HUES6 (cell line): ENCODE data around the gene CAV2.

Experiments
- H3K27ac ChIP-seq: 2 replicates; pipeline ENCODE4 v1.7.0; 2013; ENCODE audit warnings: low read depth, mild to moderate bottlenecking, low read length, inconsistent platforms
- H3K27me3 ChIP-seq: 2 replicates; pipeline ENCODE4 v1.6.1; 2013; ENCODE audit warnings: low read length; ENCODE audit not compliant: control insufficient read depth, insufficient read depth
- H3K36me3 ChIP-seq: 2 replicates; pipeline ENCODE4 v1.6.1; 2013; ENCODE audit warnings: low read length; ENCODE audit not compliant: control insufficient read depth, insufficient read depth
- H3K4me1 ChIP-seq: 2 replicates; pipeline ENCODE4 v1.6.1; 2013; ENCODE audit warnings: low read length; ENCODE audit not compliant: control insufficient read depth, insufficient read depth
- H3K4me3 ChIP-seq: 2 replicates; pipeline ENCODE4 v1.5.1; 2013; ENCODE audit warnings: low read depth, low read length
- H3K9ac ChIP-seq: one replicate; pipeline ENCODE4 v1.6.1; 2013; ENCODE audit warnings: mild to moderate bottlenecking, low read length
- H3K9me3 ChIP-seq: 2 replicates; pipeline ENCODE4 v1.6.1; 2013; ENCODE audit warnings: low read depth, low read length; ENCODE audit not compliant: control insufficient read depth, insufficient read depth

CAV2 gene, protein sequence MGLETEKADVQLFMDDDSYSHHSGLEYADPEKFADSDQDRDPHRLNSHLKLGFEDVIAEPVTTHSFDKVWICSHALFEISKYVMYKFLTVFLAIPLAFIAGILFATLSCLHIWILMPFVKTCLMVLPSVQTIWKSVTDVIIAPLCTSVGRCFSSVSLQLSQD

DNA sequence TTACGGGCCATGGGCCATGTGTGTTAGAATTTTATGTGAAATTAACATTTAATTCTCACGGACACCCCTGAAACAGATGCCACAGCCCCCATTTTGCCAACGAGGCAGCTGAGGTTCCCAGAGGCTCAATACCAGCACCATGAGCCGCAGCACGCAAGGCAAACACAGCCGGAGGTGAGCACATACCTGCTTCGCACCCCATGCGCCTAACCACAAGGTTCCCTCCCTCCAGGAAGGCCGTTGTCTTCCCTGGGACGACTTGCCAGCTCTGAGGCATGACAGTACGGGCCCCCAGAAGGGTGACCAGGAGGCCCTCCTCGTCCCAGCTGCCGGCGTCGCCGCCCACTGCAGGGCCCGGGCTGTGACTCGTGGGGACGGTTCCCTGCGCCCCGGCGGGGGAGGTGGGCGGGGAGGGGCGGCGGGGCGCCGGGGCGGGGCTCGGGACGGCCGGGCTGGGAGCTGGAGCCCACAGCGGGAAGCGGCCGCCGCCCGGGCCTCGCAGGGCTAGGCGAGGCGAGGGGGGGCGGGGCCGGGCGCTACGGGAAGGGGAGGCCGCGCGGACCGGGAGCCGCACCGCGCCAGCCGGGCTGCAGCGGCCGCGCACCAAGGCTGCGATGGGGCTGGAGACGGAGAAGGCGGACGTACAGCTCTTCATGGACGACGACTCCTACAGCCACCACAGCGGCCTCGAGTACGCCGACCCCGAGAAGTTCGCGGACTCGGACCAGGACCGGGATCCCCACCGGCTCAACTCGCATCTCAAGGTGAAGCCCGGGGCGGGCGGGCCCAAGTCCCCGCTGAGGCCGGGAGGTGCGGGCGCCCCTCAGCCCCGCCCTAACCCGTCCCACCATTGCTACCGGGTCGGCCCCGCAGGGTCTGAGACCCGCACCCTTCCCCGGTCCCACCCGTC is at the start of gene CAV2:
CAV2 (plus strand) TSS at position 571 of the 910 bp plus-strand sequence; CDS start at position 615, 44 bp downstream.
- peaks cover 25% of the 10 kb centered on the region for H3K27me3 ChIP-seq
- H3K9ac ChIP-seq: peak within 1 kb of the TSS; percentile 74
- H3K27ac ChIP-seq: peak within 1 kb of the TSS; percentile 51; the same call in 1 of the 2 replicates
- H3K9me3 ChIP-seq: peaks cover 2% of the 10 kb centered on the region; the same call in 1 of the 2 replicates
- peaks cover 22% of the 10 kb centered on the region for H3K4me1 ChIP-seq
- peak within 1 kb of the TSS; percentile 75 for H3K4me3 ChIP-seq
- H3K36me3 ChIP-seq: no peaks in the 10 kb centered on the region

DNA sequence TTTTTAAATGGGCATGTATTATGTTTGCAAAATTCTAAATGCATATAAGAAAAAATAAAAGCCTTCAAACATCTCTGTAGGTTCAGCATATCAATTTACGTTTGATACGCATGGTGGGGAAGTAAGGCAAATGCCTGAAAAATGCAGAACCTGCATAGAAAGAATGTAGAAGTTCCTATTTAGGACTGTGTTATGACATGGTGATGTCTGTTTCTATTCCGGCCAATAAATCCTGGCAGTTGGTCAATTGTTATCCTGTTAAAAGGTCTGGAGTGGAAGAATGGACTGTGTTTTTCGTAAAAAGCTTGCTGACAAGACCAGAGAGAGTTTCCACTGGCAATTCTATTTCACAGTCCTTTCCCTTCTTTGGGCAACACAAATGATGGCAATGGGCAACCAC is 49.6 kb upstream of the CAV2 start:
- Histone ChIP-seq H3K9me3 (no peaks in the 10 kb centered on the region), H3K27me3 (no peaks in the 10 kb centered on the region), H3K27ac (no peak overlapping the region), H3K9ac (no peak overlapping the region), H3K4me3 (no peak overlapping the region), H3K4me1 (peaks cover 9% of the 10 kb centered on the region; the same call in 1 of the 2 replicates), H3K36me3 (no peaks in the 10 kb centered on the region)

DNA sequence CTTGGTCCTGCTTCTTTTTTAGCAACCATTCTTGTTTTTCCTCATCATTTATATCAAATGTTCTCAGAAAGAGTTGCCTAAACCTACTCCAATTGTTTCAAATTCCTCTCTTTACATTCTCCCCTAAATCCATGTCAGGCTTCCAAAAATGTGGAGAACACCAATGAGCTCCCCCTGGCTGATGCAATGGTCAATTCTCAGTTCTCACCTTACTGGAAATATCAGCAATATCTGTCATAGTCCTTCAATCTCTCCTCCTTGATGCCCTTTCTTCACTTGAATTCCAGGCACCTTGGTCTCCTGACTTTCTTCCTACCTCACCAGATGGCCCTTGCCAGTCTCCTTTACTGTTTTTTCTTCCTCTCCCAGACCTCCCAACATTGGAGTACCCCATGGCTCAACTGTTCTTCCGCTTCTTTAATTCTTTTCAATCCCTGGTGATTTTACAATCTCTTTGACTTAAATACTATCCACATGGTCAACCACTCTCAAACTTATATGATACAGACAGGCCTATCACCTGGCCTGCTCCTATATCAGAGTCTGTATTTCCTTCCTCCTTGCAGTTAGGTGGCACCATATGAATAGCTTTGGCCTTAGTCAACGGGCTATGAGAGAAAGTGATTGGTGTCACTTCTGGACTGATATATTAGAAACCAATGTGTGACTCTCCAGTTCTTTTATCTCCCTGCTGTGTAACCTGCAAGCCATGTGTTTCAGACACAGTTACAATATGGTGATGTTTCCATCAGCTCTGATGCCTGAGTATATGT is 47.4 kb upstream of the CAV2 start:
- Histone ChIP-seq H3K4me3 (no peak overlapping the region), H3K4me1 (0 out of 2 replicates have a peak, but pooled peaks cover 3% of the 10 kb centered on the region), H3K27me3 (no peaks in the 10 kb centered on the region), H3K9me3 (no peaks in the 10 kb centered on the region), H3K36me3 (no peaks in the 10 kb centered on the region), H3K9ac (no peak overlapping the region), H3K27ac (no peak overlapping the region)

DNA sequence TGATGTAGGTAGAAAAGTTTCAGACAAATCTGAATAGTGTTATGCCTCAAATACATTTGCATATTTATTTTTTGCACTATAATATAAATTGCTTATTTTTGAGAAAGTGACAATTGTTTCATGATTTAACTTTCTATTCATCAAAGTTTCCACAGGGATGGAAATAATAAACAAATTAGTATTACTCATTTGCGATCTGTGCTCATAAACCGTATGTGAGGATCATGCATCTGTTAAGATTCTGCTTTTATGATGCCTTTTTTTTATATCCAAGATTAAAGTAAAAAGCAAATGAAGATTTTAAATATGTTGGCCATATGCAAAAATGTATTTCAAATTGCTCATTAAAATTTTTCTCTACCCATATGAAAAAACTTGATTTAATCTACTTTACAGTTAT is 45.2 kb upstream of the CAV2 start:
- 0 out of 2 replicates have a peak, but pooled peaks cover under 1% of the 10 kb centered on the region for H3K4me1 ChIP-seq
- no peak overlapping the region for H3K4me3 ChIP-seq
- no peaks in the 10 kb centered on the region for H3K27me3 ChIP-seq
- H3K36me3 ChIP-seq: no peaks in the 10 kb centered on the region
- no peaks in the 10 kb centered on the region for H3K9me3 ChIP-seq
- H3K9ac ChIP-seq: no peak overlapping the region
- no peak overlapping the region for H3K27ac ChIP-seq

DNA sequence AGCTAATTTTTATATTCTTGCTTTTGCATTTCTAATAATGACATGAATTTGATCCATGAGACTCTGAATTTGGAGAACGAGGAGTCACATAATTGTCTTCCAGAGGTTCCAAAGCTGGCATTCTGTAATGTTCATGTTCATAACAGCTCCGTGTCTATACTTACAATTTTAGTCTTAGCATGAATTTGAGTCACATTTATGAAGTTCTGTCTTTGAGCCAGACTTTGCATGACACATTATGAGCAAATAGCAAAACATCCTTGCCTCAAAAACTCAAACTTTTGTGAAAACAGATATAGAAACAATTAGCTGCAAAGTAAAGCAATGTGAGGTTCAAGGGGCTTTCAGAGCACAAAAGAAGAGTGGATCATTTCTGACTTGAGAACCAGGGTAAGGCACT is 44.5 kb upstream of the CAV2 start:
- H3K9ac ChIP-seq: no peak overlapping the region
- no peaks in the 10 kb centered on the region for H3K27me3 ChIP-seq
- no peak overlapping the region for H3K27ac ChIP-seq

DNA sequence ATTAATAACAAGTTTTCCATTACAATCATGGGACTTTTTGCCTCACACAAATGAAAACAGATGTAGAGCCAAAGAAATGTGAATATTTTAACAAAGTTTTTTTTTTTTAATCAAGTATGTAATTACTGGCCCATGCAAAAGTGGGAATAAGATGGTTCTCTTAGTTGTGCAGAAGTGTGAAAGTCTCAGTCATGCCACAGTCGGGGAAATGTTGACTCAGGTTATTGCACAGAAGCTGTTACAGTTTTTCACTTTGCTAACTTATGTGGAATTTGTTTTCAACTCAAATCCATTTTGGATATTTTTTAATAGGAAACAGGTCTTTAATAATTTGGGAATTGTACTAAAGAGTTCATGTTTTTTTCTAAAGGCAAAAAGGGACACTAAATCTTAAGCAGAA is 44.0 kb upstream of the CAV2 start:
- no peak overlapping the region for H3K4me3 ChIP-seq
- no peak overlapping the region for H3K9ac ChIP-seq
- no peaks in the 10 kb centered on the region for H3K4me1 ChIP-seq
- no peaks in the 10 kb centered on the region for H3K27me3 ChIP-seq
- no peaks in the 10 kb centered on the region for H3K36me3 ChIP-seq
- H3K9me3 ChIP-seq: no peaks in the 10 kb centered on the region
- H3K27ac ChIP-seq: no peak overlapping the region

More for the DNA sequence above, 44.5 kb upstream of the CAV2 start:
- no peaks in the 10 kb centered on the region for H3K9me3 ChIP-seq
- H3K4me3 ChIP-seq: no peak overlapping the region
- H3K36me3 ChIP-seq: no peaks in the 10 kb centered on the region
- no peaks in the 10 kb centered on the region for H3K4me1 ChIP-seq

DNA sequence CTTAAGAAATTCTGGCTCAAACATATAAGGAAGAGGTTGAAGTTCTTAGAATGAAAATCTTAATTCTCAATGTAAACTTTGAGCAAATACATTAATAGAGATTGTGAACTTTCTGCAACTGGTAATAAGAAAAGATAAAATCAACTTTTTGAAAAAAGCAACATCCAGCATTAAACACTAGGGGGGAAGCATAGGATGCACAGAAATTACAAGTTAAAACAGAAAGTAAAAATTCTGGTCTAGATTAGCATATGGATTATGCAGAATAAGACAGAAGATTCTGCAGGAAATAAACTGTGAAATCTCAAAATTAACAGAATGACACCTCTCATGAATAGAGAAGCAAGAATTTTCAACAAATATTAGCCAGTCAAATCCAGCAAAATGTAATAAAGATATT is 38.0 kb upstream of the CAV2 start:
- Histone ChIP-seq H3K9me3 (no peaks in the 10 kb centered on the region), H3K27me3 (no peaks in the 10 kb centered on the region), H3K36me3 (no peaks in the 10 kb centered on the region), H3K27ac (no peak overlapping the region), H3K9ac (no peak overlapping the region), H3K4me3 (no peak overlapping the region), H3K4me1 (0 out of 2 replicates have a peak, but pooled peaks cover 5% of the 10 kb centered on the region)

DNA sequence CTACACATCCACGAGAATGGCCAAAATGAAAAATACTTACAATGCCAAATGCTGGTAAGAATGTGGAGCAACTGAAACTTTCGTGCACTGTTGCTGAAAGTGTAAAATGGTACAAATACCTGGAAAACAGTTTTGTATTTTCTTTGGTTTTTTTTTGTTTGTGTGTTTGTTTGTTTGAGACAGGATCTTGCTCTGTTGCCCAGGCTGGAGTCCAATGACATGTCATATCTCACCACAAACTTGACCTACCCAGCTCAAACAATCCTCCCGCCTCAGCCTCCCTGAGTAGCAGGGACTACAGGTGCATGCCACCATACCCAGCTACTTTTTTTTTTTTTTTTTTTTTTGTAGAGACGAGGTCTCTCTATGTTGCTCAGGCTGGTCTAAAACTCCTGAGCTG is 35.6 kb upstream of the CAV2 start:
- no peak overlapping the region for H3K9ac ChIP-seq
- no peaks in the 10 kb centered on the region for H3K9me3 ChIP-seq
- H3K27ac ChIP-seq: no peak overlapping the region
- 0 out of 2 replicates have a peak, but pooled peaks cover 5% of the 10 kb centered on the region for H3K4me1 ChIP-seq
- no peak overlapping the region for H3K4me3 ChIP-seq
- no peaks in the 10 kb centered on the region for H3K27me3 ChIP-seq
- no peaks in the 10 kb centered on the region for H3K36me3 ChIP-seq

DNA sequence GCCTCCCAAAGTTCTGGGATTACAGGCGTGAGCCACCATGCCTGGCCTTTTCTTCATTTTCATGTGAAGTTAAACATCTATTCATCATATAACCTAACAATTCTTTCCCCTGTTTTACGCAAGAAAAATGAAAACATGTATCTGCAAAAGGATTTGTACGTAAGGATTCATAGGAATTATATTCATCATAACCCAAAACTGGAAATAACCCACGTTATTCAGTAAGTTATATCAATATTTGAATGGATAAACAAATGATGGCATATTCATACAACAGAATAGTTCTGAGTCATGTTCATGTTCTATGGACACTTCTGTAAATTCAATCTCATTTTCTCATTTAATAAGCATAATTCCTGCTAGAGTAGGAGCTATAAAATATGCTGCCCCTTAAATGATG is 35.2 kb upstream of the CAV2 start:
- Histone ChIP-seq H3K4me1 (0 out of 2 replicates have a peak, but pooled peaks cover 5% of the 10 kb centered on the region), H3K4me3 (no peak overlapping the region), H3K27me3 (no peaks in the 10 kb centered on the region), H3K36me3 (no peaks in the 10 kb centered on the region), H3K9ac (no peak overlapping the region), H3K9me3 (no peaks in the 10 kb centered on the region), H3K27ac (no peak overlapping the region)

DNA sequence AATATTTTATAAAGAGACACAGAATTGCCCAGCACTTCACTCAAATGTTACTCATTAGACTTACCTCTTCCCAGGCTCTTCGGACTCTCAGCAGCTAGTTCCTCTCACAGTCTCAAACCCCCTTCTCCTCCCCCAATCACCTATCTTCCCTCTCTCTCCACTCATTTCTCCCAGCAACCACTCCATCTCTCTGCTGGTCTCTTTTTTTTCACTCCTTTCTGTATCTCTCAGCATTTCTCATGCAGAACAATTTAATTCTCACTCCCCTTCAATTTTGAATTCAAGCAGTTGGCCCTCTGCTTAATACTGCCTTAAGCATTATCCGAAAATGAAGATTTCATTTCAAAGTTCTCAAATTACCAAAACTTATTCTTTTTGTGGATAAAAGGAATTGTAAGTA is 34.4 kb upstream of the CAV2 start:
- no peaks in the 10 kb centered on the region for H3K36me3 ChIP-seq
- H3K9me3 ChIP-seq: no peaks in the 10 kb centered on the region
- no peaks in the 10 kb centered on the region for H3K27me3 ChIP-seq
- no peak overlapping the region for H3K9ac ChIP-seq
- H3K4me1 ChIP-seq: 0 out of 2 replicates have a peak, but pooled peaks cover 5% of the 10 kb centered on the region
- 0 out of 2 replicates have a peak overlapping the region, but pooled peaks have one; percentile 59 for H3K27ac ChIP-seq
- no peak overlapping the region for H3K4me3 ChIP-seq
